GM19397 (cell line): ENCODE measurements around the gene ZNRF3.
"Not testable (repeated sequence)": the region's sequence is repeated elsewhere in the genome, so short reads cannot be mapped to it uniquely, and the experiment has no call there.

Source experiments
- ATAC-seq: cut with Tn5 transposase; IDR thresholded peaks from one replicate; pipeline ENCODE4 v1.9.1; 2021; ENCODE audit warnings: mild to moderate bottlenecking, moderate library complexity; ENCODE audit not compliant: unreplicated experiment

The ZNRF3 gene

DNA sequence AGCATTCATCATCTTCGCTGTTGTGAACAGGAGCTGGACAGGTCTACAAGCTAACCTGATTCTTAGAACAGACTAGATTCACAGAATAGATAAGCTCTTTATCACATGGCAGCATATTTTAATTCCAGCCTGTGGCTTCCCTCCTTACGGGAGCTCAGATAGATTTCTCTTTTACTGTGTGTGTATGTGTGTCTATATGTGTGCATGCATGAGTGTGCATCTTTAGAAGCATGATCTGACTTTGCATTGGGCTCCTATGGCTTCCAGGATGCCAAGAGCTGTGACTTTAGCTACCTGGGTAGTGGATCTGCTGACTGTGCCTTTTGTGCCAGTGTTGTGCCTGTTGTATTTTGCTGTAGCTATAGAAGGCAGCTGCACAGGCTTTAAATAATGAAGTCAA, 44.3 kb downstream of the ZNRF3 start:
- ATAC-seq: no peak

DNA sequence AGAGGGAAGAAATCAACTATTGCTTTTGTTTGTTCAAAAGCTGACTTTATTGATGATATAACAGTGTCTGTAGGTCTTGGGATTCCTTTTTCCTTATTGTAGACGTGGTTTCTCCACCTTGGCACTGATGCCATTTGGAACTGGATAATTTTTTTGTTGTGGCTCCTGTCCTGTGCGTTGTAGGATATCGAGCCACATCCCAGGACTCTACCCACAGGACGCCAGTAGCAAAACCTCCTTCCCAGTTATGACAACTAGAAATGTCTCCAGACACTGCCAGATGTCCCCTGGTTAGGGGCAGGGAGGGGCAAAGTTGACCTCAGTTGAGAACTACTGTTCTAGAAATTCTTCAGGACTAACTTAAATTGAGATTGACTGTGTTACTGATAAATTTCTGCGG, 45.8 kb downstream of the ZNRF3 start:
- no peak for ATAC-seq

DNA sequence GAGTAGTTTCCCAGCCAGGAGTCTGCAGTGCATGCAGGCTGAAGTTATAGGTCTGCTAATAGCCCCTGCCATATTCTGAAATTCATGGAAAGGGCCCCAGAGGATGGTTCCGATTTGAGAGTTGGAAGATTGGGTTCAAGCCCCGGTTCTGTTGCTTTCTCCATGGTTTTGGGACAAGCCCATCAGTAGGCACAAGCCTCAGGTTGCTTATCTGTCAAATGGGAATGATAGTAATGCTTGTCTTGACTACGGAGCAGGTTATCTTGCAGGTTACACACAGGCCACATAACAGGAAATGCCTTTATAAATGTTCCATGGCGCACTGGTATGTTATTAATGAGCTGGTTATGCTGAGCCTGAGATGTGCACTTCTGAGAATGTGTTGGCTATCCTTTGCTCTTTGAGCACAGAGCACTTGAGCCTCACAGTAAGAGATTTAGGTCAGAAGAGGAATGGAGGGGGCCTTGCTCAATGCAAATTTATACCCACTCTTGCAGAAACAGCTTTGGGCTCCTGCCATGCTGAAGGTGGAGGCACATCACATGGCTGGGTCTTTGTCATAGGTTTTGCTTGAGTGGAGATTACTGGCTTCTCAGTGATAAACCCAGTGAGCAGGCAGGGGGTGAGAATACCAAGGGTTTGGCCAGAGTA, 47.1 kb downstream of the ZNRF3 start:
- no peak for ATAC-seq

DNA sequence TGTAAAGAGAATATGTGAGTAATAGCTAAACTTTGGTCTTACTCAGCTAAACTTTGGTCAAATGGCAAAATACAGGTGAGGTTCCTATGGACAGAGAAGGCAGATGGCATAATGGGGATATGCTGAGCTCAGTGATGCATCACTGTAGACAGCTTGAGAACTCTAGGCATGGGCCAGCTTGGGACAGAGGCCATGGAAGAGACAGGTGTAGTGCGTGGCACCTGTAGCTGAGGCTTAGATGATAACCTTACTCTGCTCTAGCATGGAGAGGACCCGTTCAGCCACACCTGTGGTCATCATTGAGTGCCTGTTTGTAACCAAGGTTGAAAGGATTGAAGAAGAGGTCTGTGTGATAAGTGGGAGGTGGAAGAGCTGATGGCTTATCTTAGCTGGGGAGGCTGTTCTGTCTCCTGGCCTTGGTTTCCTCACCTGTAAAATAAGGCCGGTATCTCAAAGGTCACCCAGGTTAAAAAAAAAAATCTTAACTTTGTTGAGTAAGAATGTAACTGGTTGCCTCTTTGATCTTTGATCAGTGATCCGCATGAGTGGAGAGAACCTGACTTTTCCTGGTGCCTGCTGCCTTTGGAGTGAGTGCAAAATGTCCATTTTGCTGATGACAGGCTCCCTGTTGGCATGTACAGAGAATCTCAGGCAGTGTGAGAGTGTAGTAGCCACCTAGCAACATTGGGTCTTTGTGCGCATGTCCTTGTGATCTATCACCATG, 48.6 kb downstream of the ZNRF3 start:
- ATAC-seq: no peak

DNA sequence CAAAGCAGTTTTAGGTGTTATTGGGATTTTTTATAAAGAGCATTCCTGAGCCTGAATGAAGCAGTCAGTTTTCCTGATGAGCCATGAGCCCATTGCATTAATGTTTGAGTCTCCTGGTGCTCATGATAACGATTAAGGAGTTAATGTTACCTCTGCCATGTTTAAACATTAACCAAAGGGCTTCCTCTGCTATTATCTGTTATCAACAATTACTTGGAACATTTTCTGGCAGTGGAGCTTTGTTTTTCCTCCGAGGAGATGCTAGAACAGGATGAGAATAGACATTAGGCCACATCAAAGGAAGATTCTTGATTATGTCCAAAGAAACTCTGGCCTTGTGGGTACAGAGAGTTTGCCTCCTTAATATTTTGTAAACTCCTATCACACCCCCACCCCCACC, 49.9 kb downstream of the ZNRF3 start:
- ATAC-seq: no peak

DNA sequence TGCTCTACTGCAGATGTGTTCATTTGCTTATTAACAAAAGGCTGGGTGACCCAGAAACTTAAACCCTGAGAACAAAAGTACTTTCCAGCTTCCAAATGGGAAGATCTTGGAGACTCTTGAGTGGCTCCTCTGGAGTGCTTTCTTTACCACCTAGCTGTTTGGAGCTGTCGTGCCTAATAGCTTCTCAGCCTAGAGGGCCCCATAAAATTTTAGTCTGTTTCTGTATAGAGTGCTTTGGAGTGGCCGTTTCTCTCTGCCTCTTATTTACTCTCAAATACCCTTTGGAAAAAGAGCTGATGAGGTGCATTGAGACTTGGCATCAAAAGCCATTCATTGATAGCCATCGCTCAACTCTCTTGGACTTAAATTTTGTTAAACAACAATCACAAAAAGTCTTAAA, 50.7 kb downstream of the ZNRF3 start:
- no peak for ATAC-seq

DNA sequence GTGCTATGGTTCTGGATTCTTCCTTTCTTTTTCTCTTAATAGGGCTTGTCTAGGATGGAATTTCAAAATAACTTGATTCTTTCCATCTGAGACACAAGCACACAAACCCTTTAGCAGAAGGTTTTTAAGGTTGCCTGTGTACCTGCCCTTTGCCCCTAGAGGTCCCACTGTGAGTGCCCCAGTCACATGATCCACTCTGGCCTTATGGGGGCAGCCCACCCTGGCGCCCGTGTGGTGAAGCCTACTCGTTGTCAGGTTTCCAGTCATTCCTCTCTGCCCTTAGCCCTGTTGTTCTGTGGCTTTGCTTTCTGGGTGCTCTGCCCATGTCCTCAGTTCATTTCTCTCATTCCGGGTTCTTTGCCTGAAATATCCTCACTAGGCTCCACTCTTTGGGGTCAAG, 51.8 kb downstream of the ZNRF3 start:
- no peak for ATAC-seq

DNA sequence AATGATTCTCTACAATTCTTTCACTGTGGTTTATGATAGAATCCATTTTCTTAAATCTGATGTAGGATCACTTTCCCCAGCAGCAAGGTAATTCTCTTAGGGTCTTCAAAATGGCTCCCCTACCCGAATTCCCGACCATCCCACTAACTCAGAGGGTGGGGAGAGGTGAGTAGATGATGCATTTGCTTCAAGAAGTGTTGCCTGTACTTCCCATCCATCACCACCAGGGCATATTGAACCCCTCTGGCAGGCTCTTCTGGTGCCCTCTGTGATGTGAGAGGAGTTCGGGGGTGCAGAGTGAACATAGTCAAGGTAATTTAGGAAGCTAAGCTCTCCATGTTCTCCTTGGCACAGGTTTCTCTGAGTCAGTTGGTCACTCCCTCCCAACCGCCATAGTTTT, 52.3 kb downstream of the ZNRF3 start:
- ATAC-seq: no peak

DNA sequence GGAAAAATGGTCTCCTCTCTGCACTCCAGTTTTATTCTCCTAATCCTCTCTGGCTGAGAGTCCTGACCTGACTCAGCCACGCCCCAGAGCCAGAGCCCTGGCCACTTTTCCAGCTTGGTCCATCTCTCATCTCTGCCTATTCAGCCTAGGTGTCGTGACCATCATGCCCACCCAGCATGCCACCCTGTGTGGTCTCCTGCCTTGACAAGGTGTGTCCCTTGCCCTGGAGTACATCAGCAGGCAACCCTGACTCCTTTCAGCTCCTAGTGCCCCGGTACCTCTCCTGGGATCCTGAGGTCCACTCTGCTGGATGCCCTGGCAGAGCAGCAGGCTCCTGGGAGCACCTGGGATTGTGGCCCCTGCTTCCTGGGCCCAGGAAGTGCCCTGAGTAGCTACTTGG, 52.8 kb downstream of the ZNRF3 start:
- ATAC-seq: no peak

DNA sequence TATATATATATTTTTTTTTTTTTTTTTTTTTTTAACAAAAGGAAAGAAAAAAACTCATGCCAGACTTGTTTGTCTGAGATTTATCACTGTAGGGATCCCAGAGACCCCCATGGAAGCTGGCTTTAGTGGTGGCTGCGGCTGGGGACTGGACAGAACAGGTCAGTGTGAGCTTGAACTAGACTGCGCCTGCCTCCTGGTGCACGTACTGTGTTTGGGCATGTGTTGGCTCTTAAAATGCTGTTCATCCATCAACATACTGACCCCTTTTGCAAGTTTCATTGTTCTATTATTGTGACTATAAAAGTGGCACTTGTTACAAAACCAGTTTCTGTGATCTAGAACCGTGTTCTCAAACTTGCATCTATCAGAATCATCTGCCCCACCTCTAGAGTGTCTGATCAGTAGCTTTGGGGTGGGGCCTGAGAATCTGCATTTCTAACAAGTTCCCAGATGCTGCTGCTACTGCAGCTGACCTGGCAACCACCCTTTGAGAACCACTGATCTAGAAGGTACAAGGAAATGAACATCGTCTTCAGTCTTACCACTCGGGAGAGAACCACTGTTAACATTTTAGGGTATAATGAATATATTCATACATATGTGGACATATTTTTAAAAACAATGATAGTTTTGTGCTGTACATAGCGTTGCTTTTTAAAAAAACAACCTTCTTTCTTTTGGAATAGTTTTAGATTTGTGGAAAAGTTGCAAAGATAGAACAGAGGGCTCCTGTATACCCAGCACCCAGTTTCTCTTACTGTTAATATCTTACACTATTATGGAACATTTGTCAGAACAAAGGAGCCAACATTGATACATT, 54.0 kb downstream of the ZNRF3 start:
- no peak for ATAC-seq

DNA sequence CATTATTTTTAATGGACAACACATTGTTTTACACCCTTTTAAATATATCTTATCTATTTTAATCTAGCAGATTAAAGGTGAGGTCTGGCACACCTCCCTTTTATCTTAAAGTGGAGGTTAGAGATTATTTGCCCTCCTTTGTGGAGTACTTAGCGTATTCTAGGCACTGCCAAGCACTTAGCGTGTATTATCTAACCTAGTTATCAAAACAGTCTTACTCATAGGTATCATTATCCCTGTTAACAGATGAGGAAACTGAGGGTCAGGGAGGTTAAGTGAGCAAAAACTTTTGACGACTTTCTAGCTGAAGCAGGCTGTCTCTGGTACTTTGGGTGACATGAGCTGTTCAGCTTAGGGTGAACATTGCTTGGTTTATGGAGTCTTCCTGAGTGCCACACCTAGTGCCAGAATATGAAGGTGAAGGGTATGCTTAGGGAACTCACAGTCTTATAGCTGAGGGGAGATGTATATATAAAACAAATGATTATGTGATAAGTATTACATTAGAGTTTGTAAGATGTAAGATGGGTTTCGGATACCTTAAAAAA, 55.0 kb downstream of the ZNRF3 start:
- ATAC-seq: no peak

DNA sequence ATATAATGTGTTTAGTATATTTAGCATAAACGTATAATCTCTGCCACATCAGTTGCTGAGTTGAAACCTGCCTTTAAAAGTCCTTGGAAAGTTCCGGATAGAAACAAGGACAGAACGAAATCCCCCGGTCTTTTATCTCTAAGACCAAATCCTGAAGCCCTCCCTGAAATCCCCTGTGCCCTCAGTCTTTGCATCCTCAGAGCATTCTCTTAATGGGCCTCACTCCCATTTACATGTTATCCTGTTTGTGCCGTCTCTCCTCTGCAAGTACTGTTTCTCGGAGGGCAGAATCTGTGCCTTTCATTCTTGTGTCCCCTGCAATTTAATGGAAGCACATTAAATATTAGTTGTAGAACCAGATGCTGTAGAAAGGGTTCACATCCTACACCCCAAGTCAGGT, 56.0 kb downstream of the ZNRF3 start:
- ATAC-seq: no peak

DNA sequence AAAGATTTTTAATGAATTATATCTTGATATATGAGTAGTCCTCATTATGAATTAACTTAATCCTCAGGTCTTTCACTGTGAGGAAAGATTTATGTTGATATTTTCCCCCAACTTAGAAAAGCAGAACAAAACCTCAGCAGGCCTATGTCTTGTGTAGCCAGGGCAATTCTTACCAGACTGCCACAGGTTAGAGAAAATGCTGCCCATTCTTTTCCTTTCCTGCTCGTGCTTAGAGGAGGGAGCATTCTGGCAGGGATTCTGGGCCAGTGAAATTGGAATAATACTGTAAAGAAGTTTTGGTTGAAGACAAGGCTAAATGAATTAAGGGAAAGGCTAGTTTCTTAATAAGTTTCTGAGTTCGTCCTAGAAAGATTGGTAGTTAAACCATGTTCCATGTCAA, 56.6 kb downstream of the ZNRF3 start:
- no peak for ATAC-seq

DNA sequence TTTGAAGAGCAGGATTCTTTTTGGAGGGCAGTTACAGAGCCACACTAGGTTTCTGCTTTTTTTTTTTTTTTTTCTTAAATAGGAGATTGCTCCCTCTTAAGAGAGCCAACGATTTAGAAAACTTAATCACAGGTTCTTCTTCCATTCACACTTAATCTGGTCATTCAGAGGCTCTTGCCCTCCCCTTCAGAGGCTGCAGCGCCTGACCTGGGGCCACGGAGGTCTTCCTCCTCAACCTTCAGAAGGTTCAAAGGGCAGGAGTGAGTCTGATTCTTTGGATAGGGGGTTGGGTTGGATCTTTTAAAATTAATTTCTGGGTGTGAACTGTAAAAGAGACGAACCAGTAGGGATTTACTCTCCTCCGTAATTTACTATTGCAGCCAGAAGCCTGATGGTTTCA, 57.1 kb downstream of the ZNRF3 start:
- ATAC-seq: no peak

DNA sequence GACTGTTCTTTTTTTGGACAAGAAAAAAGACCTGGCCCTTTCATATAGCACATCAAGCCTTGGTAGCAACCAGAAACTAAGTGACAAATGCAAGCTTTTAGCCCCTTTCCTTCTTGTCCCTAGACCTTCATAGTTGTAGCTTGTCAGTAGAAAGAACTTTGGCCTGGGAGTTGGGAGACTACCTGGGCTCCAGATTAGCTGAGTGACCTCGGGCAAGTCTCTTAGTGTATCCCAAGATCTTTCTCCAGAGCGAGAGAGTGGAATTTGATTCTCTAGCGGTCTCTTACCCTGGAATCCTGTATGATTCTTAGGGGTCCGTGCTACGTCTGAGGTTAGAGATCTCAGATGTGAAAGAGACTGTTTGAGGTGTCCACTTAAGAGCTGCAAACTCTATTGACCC, 59.0 kb downstream of the ZNRF3 start:
- no peak for ATAC-seq

DNA sequence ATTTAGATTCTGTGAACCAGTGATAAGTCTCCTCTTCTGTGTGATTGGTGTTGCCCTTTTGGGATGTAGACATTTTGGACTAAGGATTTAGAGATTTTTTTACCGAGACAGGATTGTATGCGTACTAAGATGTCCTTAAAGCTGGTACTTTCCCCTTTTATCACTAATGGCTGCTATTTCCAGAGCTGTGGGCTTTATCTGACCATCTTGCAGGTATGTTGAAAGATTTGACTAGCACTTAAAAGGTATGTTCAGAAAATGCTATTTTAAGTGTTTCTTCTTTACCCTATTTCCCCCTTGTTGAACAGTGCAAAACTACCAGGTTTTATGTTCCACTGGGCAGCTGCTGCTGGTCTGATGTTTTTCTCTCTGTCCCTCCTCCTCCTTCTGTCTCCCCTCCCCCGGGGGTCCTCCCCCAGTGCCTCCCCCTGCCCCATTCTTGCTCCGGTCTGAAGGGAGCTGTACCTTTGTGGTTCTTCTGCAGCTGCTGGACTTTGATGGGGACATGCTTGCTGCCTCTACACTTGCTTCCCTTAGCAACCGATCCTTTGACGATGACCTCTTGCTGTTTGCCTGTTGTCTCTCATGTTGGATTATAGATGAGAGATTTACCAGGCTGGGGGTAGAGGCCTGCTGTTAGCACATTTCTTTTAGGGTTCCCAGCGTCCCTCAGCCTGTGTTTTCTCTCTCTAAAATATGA, 59.6 kb downstream of the ZNRF3 start:
- no peak for ATAC-seq

DNA sequence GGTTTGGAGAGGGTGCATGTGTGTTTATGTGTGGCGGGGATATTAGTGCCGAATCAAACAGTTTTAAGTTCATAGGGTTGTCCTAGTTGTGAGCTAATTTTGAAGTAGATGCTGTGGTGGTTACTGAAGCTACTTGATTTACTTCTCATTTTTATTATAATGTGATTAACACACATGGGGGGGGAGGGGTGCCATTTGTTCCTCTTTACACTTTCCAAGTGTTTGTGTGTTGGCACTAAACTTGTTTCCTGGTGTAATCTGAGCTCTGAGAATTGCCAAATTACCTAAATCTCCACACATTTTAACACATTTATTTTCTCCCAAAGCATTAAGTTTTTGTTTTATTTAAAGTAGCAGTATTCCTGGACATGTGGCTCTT, 60.1 kb downstream of the ZNRF3 start:
- no peak for ATAC-seq

DNA sequence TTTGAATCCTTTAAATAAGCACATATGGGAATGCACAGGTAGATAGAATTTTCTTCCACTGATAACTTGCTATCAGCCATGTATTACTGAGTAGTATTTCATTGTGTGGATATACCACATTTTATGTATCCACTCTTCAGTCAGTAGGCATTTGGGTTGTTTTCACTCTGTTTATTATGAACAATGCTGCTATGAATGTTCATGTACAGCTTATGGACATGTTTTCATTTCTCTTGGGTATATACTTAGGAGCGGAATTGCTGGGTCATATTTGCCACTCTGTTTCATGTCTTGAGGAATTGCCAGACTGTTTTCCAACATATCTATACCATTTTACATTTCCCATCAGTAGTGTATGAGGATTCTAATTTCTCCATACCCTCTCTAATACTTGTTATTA, 63.8 kb downstream of the ZNRF3 start:
- no peak for ATAC-seq

DNA sequence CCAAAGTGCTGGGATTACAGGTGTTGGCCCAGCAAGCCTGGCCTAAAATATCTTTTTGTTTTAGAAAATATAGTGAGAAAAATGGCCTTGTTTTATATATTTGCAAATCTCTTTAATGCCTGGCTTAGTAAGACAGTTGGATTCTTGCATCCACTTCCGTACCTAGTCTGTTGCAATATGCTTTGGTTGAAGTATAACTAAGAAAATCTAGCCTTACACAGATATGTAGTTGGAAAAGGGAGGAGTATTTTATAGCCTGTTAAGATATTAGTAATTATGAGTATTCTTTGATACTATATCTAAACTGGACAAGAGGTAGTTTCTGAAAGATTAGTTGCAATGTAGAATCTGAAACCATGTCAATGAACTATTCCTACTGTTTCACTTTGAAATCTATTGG, 65.1 kb downstream of the ZNRF3 start:
- no peak for ATAC-seq

DNA sequence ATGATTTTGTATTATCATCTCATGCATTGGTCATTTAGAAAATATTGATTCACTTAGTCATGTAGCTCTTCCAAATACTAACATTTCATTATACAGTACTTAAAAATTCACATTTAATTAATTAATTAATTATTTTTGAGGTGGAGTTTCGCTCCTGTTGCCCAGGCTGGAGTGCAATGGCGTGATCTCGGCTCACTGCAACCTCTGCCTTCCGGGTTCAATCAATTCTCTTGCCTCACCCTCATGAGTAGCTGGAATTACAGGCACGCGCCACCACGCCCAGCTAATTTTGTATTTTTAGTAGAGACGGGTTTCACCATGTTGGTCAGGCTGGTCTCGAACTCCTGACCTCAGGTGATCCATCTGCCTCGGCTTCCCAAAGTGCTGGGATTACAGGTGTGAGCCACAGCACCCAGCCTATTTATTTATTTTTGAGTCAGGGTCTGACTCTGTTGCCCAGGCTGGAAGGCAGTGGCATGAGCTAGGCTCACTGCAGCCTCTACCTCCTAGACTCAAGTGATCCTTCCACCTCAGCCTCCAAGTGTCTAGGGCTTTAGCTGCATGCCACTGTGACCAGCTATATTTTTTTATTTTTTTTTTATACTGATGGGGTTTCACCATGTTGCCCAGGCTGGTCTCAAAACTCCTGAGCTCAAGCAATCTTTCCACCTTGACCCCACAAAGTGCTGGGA, 65.6 kb downstream of the ZNRF3 start:
- ATAC-seq: not testable (repeated sequence)

DNA sequence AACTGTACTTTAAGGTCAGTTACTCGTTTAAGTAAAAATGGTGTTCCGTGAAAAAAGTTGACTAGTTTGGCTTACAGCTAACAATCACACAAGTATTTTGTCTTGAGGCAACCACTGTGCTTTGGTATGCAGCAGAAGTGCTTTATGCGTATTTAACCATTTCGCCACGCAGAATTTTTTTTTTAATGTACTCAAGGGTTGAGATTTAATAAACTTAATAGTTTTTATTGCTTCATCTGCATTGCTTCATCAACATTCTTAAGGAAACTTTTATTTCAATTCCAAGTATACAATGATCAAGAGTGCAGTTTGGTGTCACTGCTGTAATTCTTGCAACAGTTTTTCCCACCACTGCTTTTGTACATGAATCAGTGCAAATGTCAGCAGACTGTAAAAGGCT, 66.4 kb downstream of the ZNRF3 start:
- ATAC-seq: no peak
